ENCODE results near the gene CDC37.

Gene CDC37

DNA sequence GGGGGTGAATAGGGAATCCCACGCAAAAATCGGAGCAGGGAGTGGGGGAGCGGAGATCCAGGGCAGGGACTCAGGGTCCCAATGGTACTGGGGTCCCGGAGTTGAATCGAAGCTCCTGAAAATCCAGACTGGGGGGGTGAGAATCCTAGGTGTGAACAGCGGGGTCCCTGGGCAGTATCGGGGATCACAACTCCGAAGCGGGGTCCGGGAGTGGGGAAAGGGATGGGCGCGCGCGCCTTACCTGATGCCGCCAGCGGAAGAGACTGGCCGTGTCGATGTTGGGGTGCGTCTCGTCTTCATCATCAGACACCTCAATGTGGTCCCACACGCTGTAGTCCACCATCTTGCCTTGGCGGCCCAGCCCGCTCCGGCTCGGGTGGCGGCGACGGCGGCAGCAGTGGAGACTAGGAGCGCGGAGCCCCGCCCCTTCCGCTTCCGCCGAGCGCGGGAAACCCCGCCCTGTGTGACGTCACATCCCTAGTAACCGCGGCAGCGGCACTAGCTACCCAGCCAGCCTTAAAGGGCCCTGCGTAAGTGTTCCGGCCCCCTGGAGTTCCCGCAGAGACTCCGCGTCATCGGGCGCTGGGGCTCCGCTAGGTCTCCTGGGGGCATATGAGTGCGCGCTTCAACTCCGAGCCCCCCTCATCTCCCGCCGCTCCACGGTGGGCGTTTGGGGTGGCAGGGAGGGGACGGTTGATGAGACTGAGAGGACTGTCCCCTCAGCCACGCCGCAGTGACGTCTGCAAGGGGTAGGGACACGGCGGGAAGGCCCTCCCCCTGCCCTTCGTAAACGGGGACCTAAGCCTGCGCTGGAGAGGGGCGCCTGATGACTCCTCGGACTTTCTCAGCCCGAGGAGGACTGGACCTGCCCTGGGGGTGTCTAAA, at the start of gene CDC37:
Gene CDC37 (minus strand): TSS at position 406 of the 885 bp plus-strand sequence. CDS start 63 bp downstream, at position 343.
- peak within 1 kb of the TSS; percentile 98 for H3K4me3 ChIP-seq (ENCODE audit: low read depth, low read length)

- no peak overlapping the region for H3K4me3 ChIP-seq (ENCODE audit: low read depth, low read length)
Measured at GRCh38 chr19:10450853-10451609, 47.7 kb upstream of the CDC37 start.

GRCh38 chr19:10450191-10450852, 47.0 kb upstream of the CDC37 start:
- H3K4me3 ChIP-seq (ENCODE audit: low read depth, low read length) = no peak overlapping the region

DNA sequence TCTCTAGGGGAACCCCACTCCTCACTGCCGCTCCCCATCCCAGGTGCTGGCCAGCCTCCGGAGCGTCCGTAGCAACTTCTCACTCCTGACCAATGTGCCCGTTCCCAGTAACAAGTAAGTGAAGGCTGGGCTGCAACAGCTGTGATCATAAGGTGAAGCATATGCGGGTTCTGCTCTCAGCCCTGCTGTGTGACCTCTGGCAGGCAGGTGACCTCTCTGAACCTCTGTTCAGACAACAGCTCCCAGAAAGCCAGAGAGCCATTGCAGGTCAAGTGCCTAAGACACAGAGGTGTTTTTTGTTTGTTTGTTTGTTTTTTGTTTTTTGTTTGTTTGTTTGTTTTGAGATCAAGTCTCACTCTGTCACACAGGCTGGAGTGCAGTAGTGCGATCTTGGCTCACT, 45.7 kb upstream of the CDC37 start:
- H3K4me3 ChIP-seq (ENCODE audit: low read depth, low read length) = no peak overlapping the region

DNA sequence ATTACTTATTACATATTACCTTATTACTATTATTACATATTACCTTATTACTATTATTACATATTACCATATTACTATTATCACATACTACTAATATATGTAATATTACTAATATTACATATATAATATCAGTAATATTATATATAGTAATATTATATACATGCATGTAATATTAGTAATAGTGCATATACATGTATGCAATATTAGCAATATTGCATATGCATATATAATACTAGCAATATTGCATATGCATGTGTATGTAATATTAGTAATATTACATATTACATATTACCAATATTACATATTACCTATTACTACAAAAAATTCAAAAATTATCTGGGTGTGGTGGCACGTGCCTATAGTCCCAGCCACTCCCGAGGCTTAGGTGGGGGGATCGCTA, 39.4 kb upstream of the CDC37 start:
- H3K4me3 ChIP-seq (ENCODE audit: low read depth, low read length) = no peak overlapping the region

DNA sequence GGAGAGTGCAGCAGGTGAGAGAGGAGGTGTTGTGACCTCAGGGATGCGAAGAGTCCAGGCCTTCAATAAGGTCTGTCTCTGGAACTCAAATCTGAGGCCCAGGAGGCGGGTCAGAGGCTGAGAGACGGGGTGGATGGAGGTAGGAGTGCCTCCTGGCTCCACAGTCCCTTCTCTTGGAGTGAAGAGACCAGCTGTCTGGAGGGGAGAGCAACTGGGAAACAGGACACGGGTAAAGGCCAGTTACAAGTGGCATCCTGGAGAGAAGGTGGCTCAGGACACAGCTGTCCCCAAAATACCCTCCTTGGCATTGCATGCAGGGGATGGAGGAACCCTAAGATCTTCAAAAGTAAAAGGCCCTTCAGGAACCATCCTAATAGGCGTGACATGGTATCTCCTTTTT, 36.2 kb upstream of the CDC37 start:
- no peak overlapping the region for H3K4me3 ChIP-seq (ENCODE audit: low read depth, low read length)

DNA sequence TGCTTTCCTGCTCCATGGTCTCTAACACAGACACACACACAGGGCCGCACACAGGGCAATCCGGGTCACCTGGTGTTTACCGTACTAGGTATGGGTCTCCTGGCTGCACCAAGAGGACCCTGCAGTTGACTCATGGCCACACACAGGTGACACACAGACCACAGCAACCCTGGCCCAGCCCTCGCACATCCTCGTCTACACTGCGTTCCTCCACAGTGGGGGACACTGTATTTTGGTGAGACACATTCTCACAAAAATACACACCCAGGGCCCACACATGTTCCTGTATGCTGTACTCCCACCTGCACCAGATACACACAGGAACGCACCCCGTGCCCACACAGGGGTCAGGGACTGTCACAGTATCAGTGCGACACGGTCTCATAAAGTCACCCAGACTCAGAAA, 29.8 kb upstream of the CDC37 start:
- H3K4me3 ChIP-seq (ENCODE audit: low read depth, low read length) = no peak overlapping the region

DNA sequence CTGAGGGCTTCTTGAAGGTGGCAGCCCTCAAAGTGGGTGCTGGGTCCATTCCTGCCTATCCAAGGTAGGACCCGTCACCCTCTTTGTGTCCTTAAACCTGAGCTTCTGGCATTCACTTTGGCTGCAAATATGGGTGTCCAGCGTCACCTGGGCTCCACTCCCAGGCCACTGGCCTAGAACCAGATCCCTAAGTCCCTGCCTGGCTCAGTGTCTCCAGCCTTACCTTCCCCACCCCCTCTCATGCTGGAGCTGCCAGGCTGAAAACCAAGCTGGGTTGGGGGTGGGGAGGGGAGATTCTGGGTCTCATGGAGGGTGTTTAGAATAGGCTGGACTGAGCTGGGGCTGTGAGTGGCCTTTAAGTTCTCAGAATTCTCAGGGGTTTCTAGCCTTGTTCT, 29.4 kb upstream of the CDC37 start:
- H3K4me3 ChIP-seq (ENCODE audit: low read depth, low read length) = no peak overlapping the region

GRCh38 chr19:10431943-10432735, 28.8 kb upstream of the CDC37 start:
- peak overlapping the region; percentile 13 for H3K4me3 ChIP-seq (ENCODE audit: low read depth, low read length)

DNA sequence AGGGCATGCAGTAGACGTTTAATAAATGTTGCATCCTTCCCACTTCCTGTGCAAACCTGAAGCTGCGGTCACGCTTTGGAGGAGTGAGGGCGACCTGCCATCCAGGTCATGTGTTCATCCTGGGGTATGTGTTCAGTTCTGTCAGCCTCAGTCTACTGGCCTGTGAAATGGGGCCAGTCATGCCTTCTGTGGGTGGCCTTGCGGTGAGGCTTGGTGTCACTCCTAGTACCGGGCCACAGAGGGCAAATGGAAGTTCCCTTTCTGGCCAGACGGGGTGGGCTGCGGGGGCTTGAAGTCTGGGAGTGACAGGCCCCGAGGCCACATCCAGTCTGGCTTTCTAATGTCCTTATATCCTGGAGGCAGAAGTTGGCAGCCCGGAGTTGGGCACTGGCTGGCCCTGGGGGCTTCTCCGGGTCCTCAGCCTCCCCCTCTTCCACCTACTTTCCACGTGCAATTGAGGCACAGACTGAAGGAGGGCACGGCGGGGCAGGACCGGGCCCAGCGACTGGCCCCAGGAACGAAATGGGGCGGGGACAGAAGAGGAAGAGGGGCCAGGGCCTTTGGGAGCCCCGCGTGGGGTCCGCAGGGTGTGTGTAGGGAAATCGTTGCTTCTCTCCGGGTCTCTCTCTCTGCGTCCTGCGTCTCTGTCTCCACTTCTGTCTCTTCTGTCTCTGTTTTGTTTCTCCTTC, 28.1 kb upstream of the CDC37 start:
- H3K4me3 ChIP-seq (ENCODE audit: low read depth, low read length) = peak overlapping the region; percentile 17

GRCh38 chr19:10430505-10431253, 27.3 kb upstream of the CDC37 start:
- peak overlapping the region; percentile 17 for H3K4me3 ChIP-seq (ENCODE audit: low read depth, low read length)

DNA sequence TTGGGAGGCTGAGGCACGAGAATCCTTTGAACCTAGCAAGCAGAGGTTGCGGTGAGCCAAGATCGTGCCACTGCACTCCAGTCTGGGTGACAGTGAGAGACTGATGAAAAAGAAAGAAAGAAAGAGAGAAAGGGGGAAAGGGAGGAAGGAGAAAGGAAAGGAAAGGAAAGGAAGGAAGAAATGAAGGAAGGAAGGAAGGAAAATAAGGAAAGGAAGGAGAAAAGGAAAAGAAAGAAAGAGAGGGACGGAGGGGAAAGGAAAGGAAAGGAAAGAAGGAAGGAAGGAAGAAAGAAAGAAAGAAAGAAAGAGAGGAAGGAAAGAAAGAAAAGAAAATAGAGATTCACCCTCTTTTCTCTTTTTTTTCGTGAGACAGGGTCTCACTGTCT, 25.6 kb upstream of the CDC37 start:
- H3K4me3 ChIP-seq (ENCODE audit: low read depth, low read length) = no peak overlapping the region

GRCh38 chr19:10427169-10427568, 23.8 kb upstream of the CDC37 start:
- H3K4me3 ChIP-seq (ENCODE audit: low read depth, low read length) = no peak overlapping the region

GRCh38 chr19:10424011-10424637, 20.8 kb upstream of the CDC37 start:
- H3K4me3 ChIP-seq (ENCODE audit: low read depth, low read length) = peak overlapping the region; percentile 17

- no peak overlapping the region for H3K4me3 ChIP-seq (ENCODE audit: low read depth, low read length)
Measured at GRCh38 chr19:10422846-10423245, 19.5 kb upstream of the CDC37 start.

DNA sequence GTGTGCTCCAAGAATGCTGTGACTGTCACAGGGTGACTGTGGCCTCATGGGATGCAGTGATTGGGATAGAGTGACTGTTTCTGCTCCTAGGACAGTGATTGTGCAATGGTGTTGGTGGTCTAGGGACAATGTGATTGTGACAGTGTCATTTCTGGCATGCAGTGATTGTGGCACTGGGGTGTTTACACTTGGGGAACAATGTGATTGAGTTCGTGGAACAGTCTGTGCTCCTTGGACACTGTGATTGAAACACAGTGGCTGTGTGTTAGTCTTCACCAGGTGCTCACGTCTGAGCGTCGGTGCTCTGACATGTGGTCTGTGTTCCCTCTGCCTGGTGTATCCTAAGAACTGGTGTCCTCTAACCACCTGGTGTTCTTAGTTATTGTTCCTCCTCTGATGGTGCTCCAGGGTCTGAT, 18.7 kb upstream of the CDC37 start:
- H3K4me3 ChIP-seq (ENCODE audit: low read depth, low read length) = no peak overlapping the region

- no peak overlapping the region for H3K4me3 ChIP-seq (ENCODE audit: low read depth, low read length)
Measured at GRCh38 chr19:10421240-10422045, 18.1 kb upstream of the CDC37 start.
